ENCODE results near the gene ETNK2.

Gene ETNK2

DNA sequence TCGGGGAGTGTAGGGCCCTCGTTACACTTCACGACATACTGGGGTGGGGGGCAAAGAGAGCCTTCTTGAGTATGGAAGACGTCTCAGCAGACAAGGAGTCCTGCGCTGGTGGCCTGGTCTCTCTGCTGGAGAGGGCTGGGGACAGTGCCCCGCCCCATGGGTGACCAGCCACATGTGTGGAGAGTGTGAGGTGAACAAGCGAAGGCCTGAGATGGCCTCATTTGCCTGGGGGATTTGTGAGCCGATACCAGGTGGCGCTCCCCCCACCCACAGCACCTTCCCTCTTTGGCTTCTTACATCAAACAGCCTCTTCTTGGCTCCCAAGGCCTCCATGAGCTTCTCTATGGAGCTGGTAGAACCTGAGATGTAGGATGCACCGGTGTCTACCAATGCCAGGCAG lies 4.0 kb upstream of the ETNK2 start:
- Histone ChIP-seq H3K4me3 (ENCODE audit: extremely low read depth, insufficient read depth, low read length, poor library complexity, severe bottlenecking) (no peak overlapping the region), H3K9me3 (ENCODE audit: control insufficient read depth, low read length) (no peaks in the 10 kb centered on the region), H3K4me1 (ENCODE audit: control insufficient read depth, insufficient read depth, low read length, poor library complexity, severe bottlenecking) (no peaks in the 10 kb centered on the region), H3K27ac (ENCODE audit: low read depth, low read length, severe bottlenecking) (no peak overlapping the region), H3K36me3 (ENCODE audit: control insufficient read depth, insufficient read depth, low read length) (no peaks in the 10 kb centered on the region)
- 81 to 100% methylated on average over 2 to 8 of the region's 10 CpGs for WGBS, 2 experiments (ENCODE audit: insufficient coverage in 2 of 2)

DNA sequence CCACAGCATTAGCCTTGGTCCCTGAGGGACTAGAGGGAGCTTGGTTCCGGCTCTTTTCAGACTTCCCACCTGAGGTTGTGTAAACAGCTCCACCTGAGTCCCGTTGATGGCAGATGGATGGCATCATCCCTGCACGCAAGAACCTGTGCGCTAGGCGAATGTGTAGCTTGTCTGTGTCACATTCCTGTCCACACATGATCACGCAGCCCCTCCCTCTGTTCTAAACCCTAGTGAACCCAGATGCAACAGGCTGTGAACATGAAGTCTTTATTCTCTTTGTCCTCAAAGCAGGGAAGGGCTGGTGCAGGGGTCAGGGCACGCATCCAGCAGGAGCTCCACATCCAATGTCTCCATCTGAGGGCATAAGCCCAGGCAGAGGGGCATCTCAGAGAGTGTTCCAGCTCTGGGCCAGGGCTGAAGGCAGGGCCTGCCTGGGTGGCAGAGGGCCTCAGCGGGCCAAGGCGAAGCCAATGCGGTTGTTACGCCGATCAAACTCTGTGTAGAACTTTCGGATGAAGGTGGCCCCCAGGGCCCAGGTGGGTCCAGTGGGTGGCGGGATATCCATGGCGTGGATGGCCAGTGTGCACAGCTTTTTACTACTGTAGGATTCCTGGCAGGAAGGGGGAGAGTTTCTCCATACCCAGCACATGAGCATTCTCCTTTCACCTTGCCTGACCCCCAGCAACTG lies 2.9 kb upstream of the ETNK2 start:
- no peaks in the 10 kb centered on the region for H3K9me3 ChIP-seq (ENCODE audit: control insufficient read depth, low read length)
- 90 to 94% methylated on average over 14 to 15 of the region's 15 CpGs for WGBS, 2 experiments (ENCODE audit: insufficient coverage in 2 of 2)
- H3K36me3 ChIP-seq (ENCODE audit: control insufficient read depth, insufficient read depth, low read length) = no peaks in the 10 kb centered on the region
- no peak overlapping the region for H3K4me3 ChIP-seq (ENCODE audit: extremely low read depth, insufficient read depth, low read length, poor library complexity, severe bottlenecking)
- no peaks in the 10 kb centered on the region for H3K4me1 ChIP-seq (ENCODE audit: control insufficient read depth, insufficient read depth, low read length, poor library complexity, severe bottlenecking)
- H3K27ac ChIP-seq (ENCODE audit: low read depth, low read length, severe bottlenecking) = no peak overlapping the region

DNA sequence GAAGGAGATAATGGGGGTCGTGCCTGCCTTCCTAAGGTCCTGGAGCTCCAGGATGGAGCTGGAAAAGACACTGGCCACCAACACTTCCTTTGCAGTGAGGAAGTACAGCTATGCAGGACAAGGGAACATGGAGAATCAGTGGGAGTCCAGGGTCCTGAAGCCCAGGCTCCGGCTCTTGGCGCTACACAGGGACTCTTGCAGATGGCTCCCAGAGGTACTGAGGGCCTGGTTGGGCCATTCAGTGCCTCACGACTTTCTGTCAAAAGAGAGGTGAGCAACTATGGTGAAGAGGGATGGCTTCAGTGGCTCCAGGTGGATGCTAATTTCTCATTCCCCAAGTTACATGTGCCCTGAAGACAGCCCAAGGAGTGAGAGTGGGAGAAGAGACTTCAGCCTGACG lies 1.8 kb upstream of the ETNK2 start:
- no peak overlapping the region for H3K27ac ChIP-seq (ENCODE audit: low read depth, low read length, severe bottlenecking)
- no peaks in the 10 kb centered on the region for H3K4me1 ChIP-seq (ENCODE audit: control insufficient read depth, insufficient read depth, low read length, poor library complexity, severe bottlenecking)
- H3K36me3 ChIP-seq (ENCODE audit: control insufficient read depth, insufficient read depth, low read length) = no peaks in the 10 kb centered on the region
- no peak overlapping the region for H3K4me3 ChIP-seq (ENCODE audit: extremely low read depth, insufficient read depth, low read length, poor library complexity, severe bottlenecking)
- no peaks in the 10 kb centered on the region for H3K9me3 ChIP-seq (ENCODE audit: control insufficient read depth, low read length)
- 92 to 94% methylated on average over 3 to 4 of the region's 5 CpGs for WGBS, 2 experiments (ENCODE audit: insufficient coverage in 2 of 2)

DNA sequence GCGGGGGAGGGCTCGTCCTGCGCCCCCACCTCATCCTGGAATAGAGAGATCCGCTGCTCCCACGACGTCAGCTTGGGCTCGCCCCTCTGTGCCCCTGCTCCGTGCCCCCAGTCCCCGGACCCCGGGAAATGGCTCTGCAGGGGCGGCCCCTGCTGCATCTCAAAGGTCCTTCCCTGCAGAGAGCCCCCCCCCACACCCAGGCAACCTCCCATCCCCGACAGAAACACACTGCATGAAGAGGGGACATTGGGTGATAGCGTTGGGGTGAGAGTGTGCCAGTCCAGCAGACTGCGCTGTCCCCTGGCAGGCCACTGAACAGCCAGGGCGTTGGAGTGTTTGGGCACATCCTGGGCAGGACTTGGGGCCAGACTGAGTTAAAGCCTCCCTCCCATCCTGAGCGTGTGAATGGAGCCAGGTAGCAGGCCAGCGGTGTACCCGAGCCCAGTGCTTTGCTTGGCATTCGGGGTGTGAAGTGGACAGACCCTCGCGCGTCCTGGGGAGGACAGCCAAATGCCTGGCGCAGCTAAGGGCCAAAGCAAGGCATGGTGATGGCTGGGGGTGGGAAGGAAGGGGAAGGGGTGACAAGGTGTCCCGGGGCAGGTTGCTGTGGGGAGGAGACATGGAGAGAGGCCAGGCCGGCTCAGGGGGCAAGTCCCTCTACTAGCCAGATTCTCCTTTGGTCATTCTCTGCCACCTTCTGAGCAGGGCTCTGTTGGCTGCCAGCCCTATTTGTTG lies 633 bp upstream of the ETNK2 start:
- Histone ChIP-seq H3K4me1 (ENCODE audit: control insufficient read depth, insufficient read depth, low read length, poor library complexity, severe bottlenecking) (no peaks in the 10 kb centered on the region), H3K36me3 (ENCODE audit: control insufficient read depth, insufficient read depth, low read length) (no peaks in the 10 kb centered on the region), H3K4me3 (ENCODE audit: extremely low read depth, insufficient read depth, low read length, poor library complexity, severe bottlenecking) (peak overlapping the region; percentile 58), H3K27ac (ENCODE audit: low read depth, low read length, severe bottlenecking) (no peak overlapping the region), H3K9me3 (ENCODE audit: control insufficient read depth, low read length) (no peaks in the 10 kb centered on the region)
- whole genome bisulfite sequencing, 2 experiments (ENCODE audit: insufficient coverage in 2 of 2) = 50 to 52% methylated on average over 13 to 18 of the region's 25 CpGs

DNA sequence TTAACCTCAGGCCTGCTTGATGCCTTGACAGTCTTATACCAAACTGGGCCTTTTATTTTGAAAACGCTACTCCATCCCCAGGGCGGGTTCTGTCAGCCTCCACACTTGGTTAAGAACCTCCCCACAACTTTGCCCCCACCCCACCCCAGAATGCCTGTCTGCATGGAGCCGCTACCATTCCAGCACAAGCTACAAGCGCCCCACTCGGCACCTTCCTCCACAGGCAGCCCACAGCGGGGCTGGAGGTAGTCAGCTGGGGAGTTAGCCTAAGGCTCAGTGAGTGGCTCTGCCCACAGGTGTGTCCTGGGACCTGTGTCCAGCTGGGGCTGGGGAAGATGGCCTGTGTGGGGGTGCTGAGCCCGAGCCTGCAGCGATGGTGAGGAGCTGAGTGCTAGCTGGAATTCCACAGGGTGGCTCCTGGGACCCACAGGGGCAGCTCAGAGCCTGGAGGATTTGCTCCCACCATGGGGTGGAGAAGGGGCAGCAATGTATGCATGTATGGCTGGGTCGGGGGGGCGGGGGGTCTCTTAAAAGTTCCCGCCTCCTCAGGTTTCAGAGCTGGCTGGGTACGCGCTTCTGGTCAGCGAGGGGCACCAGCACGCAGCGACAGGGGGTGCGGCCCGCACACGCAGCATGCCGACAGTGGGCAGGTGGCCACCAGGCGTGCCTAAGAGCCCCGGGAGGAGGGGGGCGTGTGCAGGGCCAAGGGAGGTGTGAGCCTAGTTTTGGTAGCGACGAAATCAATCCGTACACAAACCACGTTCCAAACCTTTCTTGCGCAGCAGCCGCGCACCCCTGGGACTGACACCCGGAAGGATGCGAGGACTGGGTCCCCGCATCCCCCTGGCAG lies 917 bp downstream of the ETNK2 start:
- 7 to 15% methylated on average over 22 to 28 of the region's 33 CpGs for WGBS, 2 experiments (ENCODE audit: insufficient coverage in 2 of 2)
- peak overlapping the region; percentile 58 for H3K4me3 ChIP-seq (ENCODE audit: extremely low read depth, insufficient read depth, low read length, poor library complexity, severe bottlenecking)
- no peaks in the 10 kb centered on the region for H3K4me1 ChIP-seq (ENCODE audit: control insufficient read depth, insufficient read depth, low read length, poor library complexity, severe bottlenecking)
- H3K36me3 ChIP-seq (ENCODE audit: control insufficient read depth, insufficient read depth, low read length) = no peaks in the 10 kb centered on the region
- H3K9me3 ChIP-seq (ENCODE audit: control insufficient read depth, low read length) = no peaks in the 10 kb centered on the region
- no peak overlapping the region for H3K27ac ChIP-seq (ENCODE audit: low read depth, low read length, severe bottlenecking)

DNA sequence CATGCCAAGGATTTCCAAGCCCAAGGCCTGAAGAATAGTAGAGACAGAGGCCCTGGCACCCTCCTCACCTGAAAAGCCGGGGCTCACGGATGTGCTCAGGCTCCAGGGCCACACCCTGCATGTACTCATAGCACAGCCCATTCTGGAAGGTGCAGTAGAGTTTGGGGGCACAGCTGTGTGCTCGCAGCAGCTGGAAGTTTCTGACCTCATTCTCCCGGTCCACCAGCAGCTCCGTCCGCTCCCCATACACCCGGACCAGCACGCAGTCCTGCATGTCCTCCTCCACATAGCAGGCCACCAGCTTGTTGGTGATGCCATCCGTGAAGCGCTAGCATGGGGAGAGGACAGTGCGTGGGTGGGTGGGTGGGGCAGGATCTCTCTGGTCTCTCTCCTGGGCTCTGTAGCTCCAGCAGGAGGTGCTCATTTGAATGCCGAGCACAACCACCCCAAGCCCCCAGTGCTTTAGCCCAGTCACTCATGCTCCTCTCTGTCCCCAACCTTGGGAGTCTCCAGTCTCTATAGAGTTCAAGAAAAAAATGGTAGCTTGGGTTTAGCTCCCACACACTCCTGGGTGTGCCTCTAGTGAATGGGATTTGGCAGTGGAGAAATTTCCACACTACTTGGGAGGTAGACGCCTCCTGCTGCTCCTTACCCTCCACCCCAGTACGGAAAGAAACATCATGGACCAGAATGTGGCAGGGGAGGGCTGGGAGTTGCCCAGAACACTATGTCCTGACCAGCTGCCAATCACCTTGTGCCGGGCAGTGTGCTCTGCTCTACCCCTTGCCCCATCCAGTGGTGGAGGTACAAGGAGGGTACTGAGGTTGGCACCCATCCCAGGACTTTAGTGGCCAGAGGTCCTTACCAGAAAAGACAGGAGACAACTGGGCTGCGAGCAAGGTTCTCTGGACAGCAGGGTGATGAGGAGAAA lies 1.9 kb downstream of the ETNK2 start:
- Histone ChIP-seq H3K4me1 (ENCODE audit: control insufficient read depth, insufficient read depth, low read length, poor library complexity, severe bottlenecking) (no peaks in the 10 kb centered on the region), H3K4me3 (ENCODE audit: extremely low read depth, insufficient read depth, low read length, poor library complexity, severe bottlenecking) (no peak overlapping the region), H3K9me3 (ENCODE audit: control insufficient read depth, low read length) (no peaks in the 10 kb centered on the region), H3K27ac (ENCODE audit: low read depth, low read length, severe bottlenecking) (no peak overlapping the region), H3K36me3 (ENCODE audit: control insufficient read depth, insufficient read depth, low read length) (no peaks in the 10 kb centered on the region)
- WGBS, 2 experiments (ENCODE audit: insufficient coverage in 2 of 2) = 92 to 97% methylated on average over 9 to 11 of the region's 16 CpGs

DNA sequence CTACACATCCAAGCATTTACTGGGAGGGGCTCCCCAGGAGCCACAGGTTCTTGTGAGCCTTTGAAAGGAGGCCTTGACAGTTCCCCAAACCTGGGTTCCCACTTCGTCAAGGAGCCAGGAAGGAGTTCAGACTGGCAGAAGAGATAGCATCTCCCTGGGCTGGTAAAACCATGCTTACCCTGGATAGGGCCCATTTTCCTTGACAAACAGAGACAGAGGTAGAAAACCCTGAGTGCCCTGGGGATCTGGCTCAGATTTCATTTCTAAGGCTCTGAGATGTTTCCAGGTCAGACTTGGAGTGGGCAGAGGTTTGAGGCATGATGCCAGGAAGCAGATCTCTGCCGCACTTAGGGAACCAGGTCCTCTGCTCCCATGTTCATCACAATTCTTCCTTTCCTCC lies 2.7 kb downstream of the ETNK2 start:
- Histone ChIP-seq H3K4me3 (ENCODE audit: extremely low read depth, insufficient read depth, low read length, poor library complexity, severe bottlenecking) (no peak overlapping the region), H3K27ac (ENCODE audit: low read depth, low read length, severe bottlenecking) (no peak overlapping the region), H3K36me3 (ENCODE audit: control insufficient read depth, insufficient read depth, low read length) (no peaks in the 10 kb centered on the region)

DNA sequence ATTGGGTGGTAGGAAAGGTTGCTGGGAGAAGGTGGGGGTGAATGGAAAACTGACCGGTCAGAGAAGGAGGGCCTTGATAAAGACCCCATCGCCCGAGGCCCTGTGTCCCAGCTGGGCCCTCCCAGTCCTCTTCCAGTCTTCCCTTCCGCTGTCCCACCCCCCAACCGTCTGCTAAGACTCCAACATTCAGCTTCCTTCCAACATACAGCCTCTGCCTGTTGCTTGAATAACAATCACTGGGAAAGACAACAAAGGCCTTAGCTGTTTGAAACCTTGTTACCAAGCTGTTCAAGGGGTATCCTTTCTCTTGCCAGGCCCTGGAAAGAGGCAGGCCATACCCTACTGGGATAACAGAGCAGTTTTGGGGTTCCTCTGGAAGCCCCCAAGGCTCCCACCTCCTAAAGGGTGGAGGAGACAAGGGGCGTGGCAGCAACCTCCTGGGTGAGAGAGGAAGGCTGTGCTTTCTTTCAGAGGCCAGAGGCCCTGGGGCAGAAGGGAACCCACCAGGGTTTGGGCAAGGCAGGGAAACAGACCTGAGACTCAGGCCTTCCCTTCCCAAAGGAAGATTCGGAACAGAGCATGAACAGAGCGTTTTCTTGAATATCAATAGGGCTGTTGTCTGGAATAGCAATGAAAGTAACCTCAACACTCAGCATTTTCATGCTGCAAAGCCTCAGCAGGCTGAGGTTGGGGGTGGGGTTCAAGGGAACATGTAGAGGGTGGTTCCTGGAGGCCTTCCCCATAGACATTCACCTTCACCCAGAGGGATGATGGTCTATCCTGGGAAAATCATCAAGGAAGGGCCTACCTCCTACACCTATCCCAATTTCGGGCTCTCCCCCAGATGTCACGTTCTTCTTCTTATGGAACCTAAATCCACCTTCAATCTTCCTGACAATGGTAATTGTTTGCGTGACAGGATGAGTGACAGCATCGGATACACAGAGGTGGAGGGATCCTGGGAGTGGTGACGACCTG lies 4.1 kb downstream of the ETNK2 start:
- H3K36me3 ChIP-seq (ENCODE audit: control insufficient read depth, insufficient read depth, low read length) = no peaks in the 10 kb centered on the region
- H3K4me3 ChIP-seq (ENCODE audit: extremely low read depth, insufficient read depth, low read length, poor library complexity, severe bottlenecking) = no peak overlapping the region
- no peaks in the 10 kb centered on the region for H3K4me1 ChIP-seq (ENCODE audit: control insufficient read depth, insufficient read depth, low read length, poor library complexity, severe bottlenecking)
- H3K9me3 ChIP-seq (ENCODE audit: control insufficient read depth, low read length) = no peaks in the 10 kb centered on the region
- WGBS, 2 experiments (ENCODE audit: insufficient coverage in 2 of 2) = 63 to 68% methylated on average over 5 to 10 of the region's 13 CpGs
- no peak overlapping the region for H3K27ac ChIP-seq (ENCODE audit: low read depth, low read length, severe bottlenecking)

More for the DNA sequence above, 2.7 kb downstream of the ETNK2 start:
- WGBS, 2 experiments (ENCODE audit: insufficient coverage in 2 of 2) = 78 to 93% methylated on average over 2 of the region's 2 CpGs
- Histone ChIP-seq H3K4me1 (ENCODE audit: control insufficient read depth, insufficient read depth, low read length, poor library complexity, severe bottlenecking) (no peaks in the 10 kb centered on the region), H3K9me3 (ENCODE audit: control insufficient read depth, low read length) (no peaks in the 10 kb centered on the region)

DNA sequence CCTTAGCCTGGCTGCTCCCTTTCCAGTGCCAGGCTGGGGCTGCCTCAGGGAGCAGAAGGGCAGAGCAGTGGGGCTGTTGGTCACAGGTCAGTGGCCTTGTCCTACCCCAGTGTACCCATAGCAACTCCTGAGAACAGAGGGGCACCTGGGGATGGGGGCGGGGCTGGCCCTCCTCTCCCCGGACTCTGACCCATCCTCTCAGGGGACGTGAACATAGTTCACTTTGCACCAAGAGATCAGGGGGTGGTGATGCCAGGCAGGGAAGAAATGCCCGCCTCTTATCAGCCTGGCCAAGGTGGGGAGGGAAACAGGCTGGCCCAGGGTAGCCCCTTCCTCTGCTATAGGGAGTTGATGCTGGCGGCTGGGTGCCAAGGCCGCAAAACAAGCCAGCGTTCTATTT lies 4.9 kb downstream of the ETNK2 start:
- no peaks in the 10 kb centered on the region for H3K9me3 ChIP-seq (ENCODE audit: control insufficient read depth, low read length)
- 86 to 94% methylated on average over 5 of the region's 7 CpGs for WGBS, 2 experiments (ENCODE audit: insufficient coverage in 2 of 2)

More for the DNA sequence above, 4.9 kb downstream of the ETNK2 start:
- Histone ChIP-seq H3K4me3 (ENCODE audit: extremely low read depth, insufficient read depth, low read length, poor library complexity, severe bottlenecking) (no peak overlapping the region), H3K36me3 (ENCODE audit: control insufficient read depth, insufficient read depth, low read length) (no peaks in the 10 kb centered on the region), H3K4me1 (ENCODE audit: control insufficient read depth, insufficient read depth, low read length, poor library complexity, severe bottlenecking) (no peaks in the 10 kb centered on the region), H3K27ac (ENCODE audit: low read depth, low read length, severe bottlenecking) (no peak overlapping the region)
